Neural progenitor cell (in vitro differentiated cells): ENCODE measurements around the gene STX8.

Source experiments
- CTCF ChIP-seq: fragments of 200-600 bp; sonication (generic); IDR thresholded peaks from 2 replicates; pipeline ENCODE4 v1.5.1; 2017; ENCODE audit warnings: antibody characterized with exemption, mild to moderate bottlenecking
- EZH2 ChIP-seq: fragments of 200-600 bp; sonication (generic); IDR thresholded peaks from 2 replicates; pipeline ENCODE4 v1.6.1; 2017; ENCODE audit warnings: antibody characterized with exemption, mild to moderate bottlenecking, moderate library complexity

GRCh38 chr17:9519583-9520272, 55.9 kb downstream of the STX8 start:
- TF ChIP-seq EZH2 = no peak
- TF ChIP-seq CTCF = no peak
